NT2/D1 (cell line): ENCODE results near the gene CD300E.

ENCODE experiments used
- YY1 ChIP-seq: IDR thresholded peaks from 2 replicates; pipeline ENCODE4 v1.6.1; 2011; ENCODE audit not compliant: insufficient read length, insufficient read depth
- ZNF274 ChIP-seq: IDR thresholded peaks from 2 replicates; pipeline ENCODE4 v1.6.1; 2011; ENCODE audit warnings: mild to moderate bottlenecking, low read depth, low read length

- no peak for TF ChIP-seq ZNF274
- TF ChIP-seq YY1, result no peak
These were observed 58.4 kb downstream of the CD300E start for GRCh38 chr17:74565126-74565525.
